ENCODE measurements around the gene MYOT. TPM values are rescaled to one million over a fixed set of nuclear protein-coding genes. Genes with fewer than 3 reads are reported as not detected.

Gene MYOT
- polyA plus RNA-seq, 1 experiment = not detected

GRCh38 chr5:137935190-137935589 lies 67.5 kb downstream of the MYOT start:
- CTCF ChIA-PET = interaction anchor here (0.5 to 1.4 kb wide), 2 partner anchors 10 to 191 kb away, joined by 3 read pairs; no protein-coding TSS in a partner anchor
- no peak for DNase-seq (ENCODE audit: low read depth)
- peaks cover 5% of the 10 kb centered on the region for H3K36me3 ChIP-seq (ENCODE audit: control insufficient read depth, insufficient read depth, low read length)
- H3K4me3 ChIP-seq (ENCODE audit: low read depth, low read length) = no peak overlapping the region
- POLR2A ChIA-PET = no interaction called here
- H3K27me3 ChIP-seq (ENCODE audit: control insufficient read depth, insufficient read depth, low read length) = no peaks in the 10 kb centered on the region
- TF ChIP-seq, protein P1, sequence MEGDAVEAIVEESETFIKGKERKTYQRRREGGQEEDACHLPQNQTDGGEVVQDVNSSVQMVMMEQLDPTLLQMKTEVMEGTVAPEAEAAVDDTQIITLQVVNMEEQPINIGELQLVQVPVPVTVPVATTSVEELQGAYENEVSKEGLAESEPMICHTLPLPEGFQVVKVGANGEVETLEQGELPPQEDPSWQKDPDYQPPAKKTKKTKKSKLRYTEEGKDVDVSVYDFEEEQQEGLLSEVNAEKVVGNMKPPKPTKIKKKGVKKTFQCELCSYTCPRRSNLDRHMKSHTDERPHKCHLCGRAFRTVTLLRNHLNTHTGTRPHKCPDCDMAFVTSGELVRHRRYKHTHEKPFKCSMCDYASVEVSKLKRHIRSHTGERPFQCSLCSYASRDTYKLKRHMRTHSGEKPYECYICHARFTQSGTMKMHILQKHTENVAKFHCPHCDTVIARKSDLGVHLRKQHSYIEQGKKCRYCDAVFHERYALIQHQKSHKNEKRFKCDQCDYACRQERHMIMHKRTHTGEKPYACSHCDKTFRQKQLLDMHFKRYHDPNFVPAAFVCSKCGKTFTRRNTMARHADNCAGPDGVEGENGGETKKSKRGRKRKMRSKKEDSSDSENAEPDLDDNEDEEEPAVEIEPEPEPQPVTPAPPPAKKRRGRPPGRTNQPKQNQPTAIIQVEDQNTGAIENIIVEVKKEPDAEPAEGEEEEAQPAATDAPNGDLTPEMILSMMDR (IDR thresholded peaks at IDR 0.05; ENCODE audit: insufficient read depth, low read depth, low read length) = no peak

- POLR2A ChIA-PET = no interaction called here
- DNase-seq (ENCODE audit: low read depth) = no peak
- Histone ChIP-seq H3K27me3 (ENCODE audit: control insufficient read depth, insufficient read depth, low read length) (no peaks in the 10 kb centered on the region), H3K4me3 (ENCODE audit: low read depth, low read length) (no peak overlapping the region), H3K36me3 (ENCODE audit: control insufficient read depth, insufficient read depth, low read length) (peaks cover 5% of the 10 kb centered on the region)
- TF ChIP-seq, protein P1 (IDR thresholded peaks at IDR 0.05; ENCODE audit: insufficient read depth, low read depth, low read length) = no peak
- CTCF ChIA-PET = interaction anchor here (0.5 to 1.4 kb wide), 4 partner anchors 9 to 191 kb away, joined by 3 to 4 read pairs (median 3); no protein-coding TSS in a partner anchor
Measured at GRCh38 chr5:137935694-137936093, 68.0 kb downstream of the MYOT start.

Other genes starting within 250 kb of the MYOT start
- gene KLHL3, start 131.8 kb upstream of the MYOT start, polyA plus RNA-seq (2011; rRNA removed) = 1.1 and 1.3 TPM in 2 replicates
- gene HNRNPA0, start 113.5 kb upstream of the MYOT start, polyA plus RNA-seq (2011; rRNA removed) = 10.2 and 10.3 TPM in 2 replicates
- 0.02 TPM in 1 of 2 replicates, not detected in the other for gene PKD2L2, start 21.6 kb downstream of the MYOT start, polyA plus RNA-seq (2011; rRNA removed)
- gene FAM13B, start 165.2 kb downstream of the MYOT start, polyA plus RNA-seq (2011; rRNA removed) = 12.6 and 22.3 TPM in 2 replicates
- not detected in 2 replicates for gene WNT8A, start 216.2 kb downstream of the MYOT start, polyA plus RNA-seq (2011; rRNA removed)

Data from BJ (cell line).